GM12891 (cell line): ENCODE data around the gene FBXO46.
A peak's percentile ranks its signal among the peaks of the same experiment; 100 is the strongest.

Source experiments
- DNase-seq: peaks from one replicate; pipeline ENCODE4 v3.0.0; 2011; ENCODE audit warnings: low spot score; ENCODE audit not compliant: insufficient read length
- FAIRE-seq: peaks from 2 replicates; lab custom pipeline; 2011; peaks lifted over from hg19 to GRCh38; lab: Jason Lieb, UNC
- PAX5 ChIP-seq: IDR thresholded peaks from 2 replicates; pipeline ENCODE4 v1.6.1; 2011; ENCODE audit warnings: low read length, moderate library complexity, mild to moderate bottlenecking; ENCODE audit not compliant: insufficient read depth, severe bottlenecking
- POLR2A ChIP-seq: IDR thresholded peaks from 2 replicates; pipeline ENCODE4 v1.6.1; 2011; ENCODE audit warnings: low read depth, low read length, control low read depth
- POLR2AphosphoS5 ChIP-seq: IDR thresholded peaks from 2 replicates; pipeline ENCODE4 v1.6.1; 2011; ENCODE audit warnings: low read depth, low read length, control low read depth
- POU2F2 ChIP-seq: IDR thresholded peaks from 2 replicates; pipeline ENCODE4 v1.6.1; 2011; ENCODE audit warnings: low read depth, mild to moderate bottlenecking, control low read depth, low read length, moderate library complexity
- SPI1 ChIP-seq: IDR thresholded peaks from 2 replicates; pipeline ENCODE4 v1.6.1; 2011; ENCODE audit warnings: low read depth, low read length, control low read depth
- TAF1 ChIP-seq: IDR thresholded peaks from 2 replicates; pipeline ENCODE4 v1.6.1; 2011; ENCODE audit warnings: low read depth, low read length, control low read depth

FBXO46 gene

GRCh38 chr19:45772130-45772840 is 41.6 kb upstream of the FBXO46 start:
- TF ChIP-seq SPI1 (no peak), POLR2A (no peak; the same call in 1 of the 2 replicates), POLR2AphosphoS5 (no peak), POU2F2 (no peak), PAX5 (no peak), TAF1 (no peak)
- no peak for DNase-seq
- no peak for FAIRE-seq

GRCh38 chr19:45771311-45771933 is 40.7 kb upstream of the FBXO46 start:
- FAIRE-seq = no peak
- TF ChIP-seq TAF1 = no peak
- TF ChIP-seq PAX5 = no peak
- no peak for TF ChIP-seq POU2F2
- no peak for TF ChIP-seq SPI1
- TF ChIP-seq POLR2AphosphoS5 = no peak
- no peak for TF ChIP-seq POLR2A

GRCh38 chr19:45770192-45771101 is 39.8 kb upstream of the FBXO46 start:
- no peak for FAIRE-seq
- peak; percentile 93 for DNase-seq
- no peak for TF ChIP-seq POU2F2

More at GRCh38 chr19:45771311-45771933, 40.7 kb upstream of the FBXO46 start:
- no peak for DNase-seq

GRCh38 chr19:45769821-45770191 is 39.1 kb upstream of the FBXO46 start:
- FAIRE-seq (no peak), DNase-seq (no peak)
- TF ChIP-seq POLR2A = no peak
- TF ChIP-seq TAF1 = no peak
- no peak for TF ChIP-seq POLR2AphosphoS5
- 0 out of 2 replicates have a peak, but pooled peaks have one; percentile 9 for TF ChIP-seq POU2F2
- no peak for TF ChIP-seq SPI1
- no peak for TF ChIP-seq PAX5

GRCh38 chr19:45768984-45769782 is 38.5 kb upstream of the FBXO46 start, which contains the start of gene SIX5:
Gene SIX5 (minus strand): TSS chr19:45769252. CDS start chr19:45768844, 408 bp downstream.
- FAIRE-seq = peak; percentile 100
- peak; percentile 99 for DNase-seq
- no peak for TF ChIP-seq SPI1
- peak; percentile 45; the same call in 1 of the 2 replicates for TF ChIP-seq POLR2AphosphoS5
- TF ChIP-seq POU2F2 = peak; percentile 65; the same call in 1 of the 2 replicates
- TF ChIP-seq TAF1 = no peak
- TF ChIP-seq POLR2A = peak; percentile 47; the same call in 1 of the 2 replicates
- peak; percentile 24 for TF ChIP-seq PAX5

- TF ChIP-seq PAX5 = no peak
- TF ChIP-seq POU2F2 = no peak
- no peak for TF ChIP-seq POLR2A
- no peak for TF ChIP-seq POLR2AphosphoS5
- no peak for TF ChIP-seq SPI1
- TF ChIP-seq TAF1 = no peak
- no peak for FAIRE-seq
- no peak for DNase-seq
Observed at GRCh38 chr19:45768655-45768983, 37.9 kb upstream of the FBXO46 start.

GRCh38 chr19:45767881-45768654 is 37.4 kb upstream of the FBXO46 start:
- FAIRE-seq (peak; percentile 88), DNase-seq (peak; percentile 64)
- no peak for TF ChIP-seq PAX5
- TF ChIP-seq SPI1 = no peak
- TF ChIP-seq POU2F2 = no peak
- TF ChIP-seq POLR2A = no peak
- no peak for TF ChIP-seq POLR2AphosphoS5
- no peak for TF ChIP-seq TAF1

- no peak for DNase-seq
- FAIRE-seq = no peak
- no peak for TF ChIP-seq POLR2A
- TF ChIP-seq SPI1 = no peak
- no peak for TF ChIP-seq POLR2AphosphoS5
- no peak for TF ChIP-seq TAF1
- no peak for TF ChIP-seq PAX5
- no peak for TF ChIP-seq POU2F2
Observed at GRCh38 chr19:45767410-45767880, 36.7 kb upstream of the FBXO46 start.

- TF ChIP-seq PAX5 (no peak), SPI1 (no peak), TAF1 (no peak), POLR2AphosphoS5 (no peak), POU2F2 (no peak), POLR2A (no peak)
- FAIRE-seq = no peak
- no peak for DNase-seq
Observed at GRCh38 chr19:45766869-45767346, 36.2 kb upstream of the FBXO46 start.
